HL-60 (cell line): ENCODE data around the gene PTPRN2.
"Not testable (repeated sequence)": the region's sequence is repeated elsewhere in the genome, so short reads cannot be mapped to it uniquely, and the experiment has no call there.

Experiments used
- DNase-seq, 2 experiments: peaks; one replicate each; pipeline ENCODE4 v3.0.0-alpha.2; 2010 to 2020; ENCODE audit warnings: low read depth in 1 of 2, low spot score in 1 of 2
- H3K27ac ChIP-seq: fragments of 250-450 bp; sonication (Bioruptor Pico); replicated peaks from 2 replicates; pipeline ENCODE4 v1.5.1; 2020; ENCODE audit warnings: mild to moderate bottlenecking, moderate library complexity
- H3K27me3 ChIP-seq: fragments of 250-450 bp; sonication (Bioruptor Pico); 2 replicates; pipeline ENCODE4 v1.5.1; 2021; ENCODE audit warnings: mild to moderate bottlenecking, moderate library complexity; ENCODE audit not compliant: insufficient read depth, poor library complexity, severe bottlenecking
- H3K4me3 ChIP-seq: replicated peaks from 2 replicates; pipeline ENCODE4 v1.5.1; 2011; ENCODE audit warnings: mild to moderate bottlenecking, control low read depth, low read length; ENCODE audit not compliant: insufficient read depth
- CTCF ChIP-seq: IDR thresholded peaks from one replicate; pipeline ENCODE4 v1.5.1; 2011; ENCODE audit warnings: low read length, control low read depth, inconsistent platforms; ENCODE audit not compliant: insufficient read depth
- GABPA ChIP-seq: IDR thresholded peaks from 2 replicates; pipeline ENCODE4 v1.6.1; 2012; ENCODE audit warnings: low read depth
- POLR2AphosphoS5 ChIP-seq: IDR thresholded peaks from 2 replicates; pipeline ENCODE4 v1.6.1; 2012; ENCODE audit warnings: low read depth
- REST ChIP-seq: IDR thresholded peaks from 2 replicates; pipeline ENCODE4 v1.6.1; 2012; ENCODE audit warnings: low read depth; ENCODE audit not compliant: insufficient replicate concordance
- SPI1 ChIP-seq: IDR thresholded peaks from 2 replicates; pipeline ENCODE4 v1.6.1; 2012; ENCODE audit warnings: low read depth, mild to moderate bottlenecking, borderline replicate concordance

Gene PTPRN2

GRCh38 chr7:157700231-157701005, 887.2 kb downstream of the PTPRN2 start:
- no peak overlapping the region for H3K27ac ChIP-seq
- peaks cover 2% of the 10 kb centered on the region for H3K27me3 ChIP-seq
- H3K4me3 ChIP-seq: no peak overlapping the region
- TF ChIP-seq POLR2AphosphoS5: no peak
- TF ChIP-seq CTCF: no peak
- TF ChIP-seq GABPA: no peak
- TF ChIP-seq REST: no peak
- no peak for TF ChIP-seq SPI1
- DNase-seq: no peak

- peaks cover 2% of the 10 kb centered on the region for H3K27me3 ChIP-seq
- TF ChIP-seq CTCF (no peak), GABPA (no peak), POLR2AphosphoS5 (no peak), REST (no peak), SPI1 (no peak)
Measured at GRCh38 chr7:157699357-157700013, 888.1 kb downstream of the PTPRN2 start.

GRCh38 chr7:157697287-157697686, 890.3 kb downstream of the PTPRN2 start:
- H3K4me3 ChIP-seq, H3K27ac ChIP-seq, DNase-seq: not testable (repeated sequence)
- H3K27me3 ChIP-seq: peaks cover 17% of the 10 kb centered on the region

More at GRCh38 chr7:157699357-157700013, 888.1 kb downstream of the PTPRN2 start:
- no peak overlapping the region for H3K4me3 ChIP-seq
- DNase-seq: no peak
- no peak overlapping the region for H3K27ac ChIP-seq

GRCh38 chr7:157695609-157696008, 892.0 kb downstream of the PTPRN2 start:
- peaks cover 29% of the 10 kb centered on the region for H3K27me3 ChIP-seq
- H3K27ac ChIP-seq, H3K4me3 ChIP-seq, DNase-seq: not testable (repeated sequence)

GRCh38 chr7:157694376-157694665, 893.3 kb downstream of the PTPRN2 start:
- TF ChIP-seq REST: no peak
- TF ChIP-seq GABPA: no peak
- TF ChIP-seq CTCF: no peak
- TF ChIP-seq SPI1: no peak
- TF ChIP-seq POLR2AphosphoS5: no peak
- no peak overlapping the region for H3K27ac ChIP-seq
- DNase-seq: no peak
- peaks cover 39% of the 10 kb centered on the region for H3K27me3 ChIP-seq
- H3K4me3 ChIP-seq: no peak overlapping the region
